ENCODE results near the gene KCNH1. TPM values are rescaled to one million over a fixed set of nuclear protein-coding genes. Genes with fewer than 3 reads are reported as not detected.

The KCNH1 gene
- total and polyA plus RNA-seq, 5 donors, result 0.02 TPM; not detected in 4

GRCh38 chr1:210750468-210750867, 383.5 kb downstream of the KCNH1 start:
- ATAC-seq (no peak), DNase-seq (no peak)
- H3K27ac ChIP-seq (ENCODE audit: low read length), result no peak overlapping the region
- H3K4me3 ChIP-seq (ENCODE audit: low read length), result no peak overlapping the region
- whole genome bisulfite sequencing, result 82% methylated on average over 1 of the region's 1 CpG
- intact Hi-C loops (cut with DNase I), result no loop called here
- H3K9me3 ChIP-seq (ENCODE audit: control insufficient read depth, low read length), result no peaks in the 10 kb centered on the region
- H3K27me3 ChIP-seq (ENCODE audit: control insufficient read depth, insufficient read depth), result no peaks in the 10 kb centered on the region
- no peaks in the 10 kb centered on the region for H3K4me1 ChIP-seq (ENCODE audit: control insufficient read depth, insufficient read depth, low read length)

- no peak for ATAC-seq
- H3K9me3 ChIP-seq (ENCODE audit: control insufficient read depth, low read length), result no peaks in the 10 kb centered on the region
- H3K4me3 ChIP-seq (ENCODE audit: low read length), result no peak overlapping the region
- H3K4me1 ChIP-seq (ENCODE audit: control insufficient read depth, insufficient read depth, low read length), result no peaks in the 10 kb centered on the region
- intact Hi-C loops (cut with DNase I), result no loop called here
- no peak overlapping the region for H3K27ac ChIP-seq (ENCODE audit: low read length)
- WGBS, result 72% methylated on average over 3 of the region's 3 CpGs
- no peaks in the 10 kb centered on the region for H3K27me3 ChIP-seq (ENCODE audit: control insufficient read depth, insufficient read depth)
- DNase-seq, result no peak
Observed at GRCh38 chr1:210748796-210749195, 385.2 kb downstream of the KCNH1 start.

GRCh38 chr1:210747890-210748289, 386.1 kb downstream of the KCNH1 start:
- intact Hi-C loops (cut with DNase I), result no loop called here
- no peak for DNase-seq
- no peak for ATAC-seq
- no peaks in the 10 kb centered on the region for H3K27me3 ChIP-seq (ENCODE audit: control insufficient read depth, insufficient read depth)
- H3K27ac ChIP-seq (ENCODE audit: low read length), result no peak overlapping the region
- 70% methylated on average over 6 of the region's 6 CpGs for WGBS
- H3K4me3 ChIP-seq (ENCODE audit: low read length), result no peak overlapping the region
- H3K9me3 ChIP-seq (ENCODE audit: control insufficient read depth, low read length), result no peaks in the 10 kb centered on the region
- H3K4me1 ChIP-seq (ENCODE audit: control insufficient read depth, insufficient read depth, low read length), result no peaks in the 10 kb centered on the region

- Histone ChIP-seq H3K27ac (ENCODE audit: low read length) (no peak overlapping the region), H3K9me3 (ENCODE audit: control insufficient read depth, low read length) (no peaks in the 10 kb centered on the region), H3K4me1 (ENCODE audit: control insufficient read depth, insufficient read depth, low read length) (no peaks in the 10 kb centered on the region), H3K27me3 (ENCODE audit: control insufficient read depth, insufficient read depth) (no peaks in the 10 kb centered on the region), H3K4me3 (ENCODE audit: low read length) (no peak overlapping the region)
- DNase-seq (no peak), ATAC-seq (no peak)
- intact Hi-C loops (cut with DNase I), result no loop called here
- 59% methylated on average over 3 of the region's 3 CpGs for WGBS
Observed at GRCh38 chr1:210747112-210747511, 386.8 kb downstream of the KCNH1 start.

- 63% methylated on average over 3 of the region's 3 CpGs for WGBS
- ATAC-seq, result no peak
Observed at GRCh38 chr1:210746024-210746731, 387.8 kb downstream of the KCNH1 start.

GRCh38 chr1:210743038-210743437, 390.9 kb downstream of the KCNH1 start:
- Histone ChIP-seq H3K27ac (ENCODE audit: low read length) (no peak overlapping the region), H3K27me3 (ENCODE audit: control insufficient read depth, insufficient read depth) (no peaks in the 10 kb centered on the region), H3K4me1 (ENCODE audit: control insufficient read depth, insufficient read depth, low read length) (no peaks in the 10 kb centered on the region), H3K9me3 (ENCODE audit: control insufficient read depth, low read length) (no peaks in the 10 kb centered on the region), H3K4me3 (ENCODE audit: low read length) (no peak overlapping the region)
- intact Hi-C loops (cut with DNase I), result no loop called here
- DNase-seq, result no peak
- no peak for ATAC-seq
- 62% methylated on average over 3 of the region's 3 CpGs for WGBS

More at GRCh38 chr1:210746024-210746731, 387.8 kb downstream of the KCNH1 start:
- H3K4me3 ChIP-seq (ENCODE audit: low read length), result no peak overlapping the region
- intact Hi-C loops (cut with DNase I), result no loop called here
- H3K9me3 ChIP-seq (ENCODE audit: control insufficient read depth, low read length), result no peaks in the 10 kb centered on the region
- no peak overlapping the region for H3K27ac ChIP-seq (ENCODE audit: low read length)
- H3K27me3 ChIP-seq (ENCODE audit: control insufficient read depth, insufficient read depth), result no peaks in the 10 kb centered on the region
- no peak for DNase-seq
- no peaks in the 10 kb centered on the region for H3K4me1 ChIP-seq (ENCODE audit: control insufficient read depth, insufficient read depth, low read length)

- Histone ChIP-seq H3K4me1 (ENCODE audit: control insufficient read depth, insufficient read depth, low read length) (no peaks in the 10 kb centered on the region), H3K27ac (ENCODE audit: low read length) (no peak overlapping the region), H3K4me3 (ENCODE audit: low read length) (no peak overlapping the region), H3K27me3 (ENCODE audit: control insufficient read depth, insufficient read depth) (no peaks in the 10 kb centered on the region), H3K9me3 (ENCODE audit: control insufficient read depth, low read length) (no peaks in the 10 kb centered on the region)
- 82% methylated on average over 5 of the region's 5 CpGs for WGBS
- intact Hi-C loops (cut with DNase I), result no loop called here
- DNase-seq (no peak), ATAC-seq (no peak)
Observed at GRCh38 chr1:210741564-210741963, 392.4 kb downstream of the KCNH1 start.

- H3K27ac ChIP-seq (ENCODE audit: low read length), result no peak overlapping the region
- DNase-seq, result no peak
- H3K4me1 ChIP-seq (ENCODE audit: control insufficient read depth, insufficient read depth, low read length), result no peaks in the 10 kb centered on the region
- no peak for ATAC-seq
- no peak overlapping the region for H3K4me3 ChIP-seq (ENCODE audit: low read length)
- no peaks in the 10 kb centered on the region for H3K9me3 ChIP-seq (ENCODE audit: control insufficient read depth, low read length)
- H3K27me3 ChIP-seq (ENCODE audit: control insufficient read depth, insufficient read depth), result peaks cover 3% of the 10 kb centered on the region
- WGBS, result 35% methylated on average over 1 of the region's 1 CpG
- intact Hi-C loops (cut with DNase I), result no loop called here
Observed at GRCh38 chr1:210739627-210740026, 394.3 kb downstream of the KCNH1 start.

- H3K4me3 ChIP-seq (ENCODE audit: low read length), result no peak overlapping the region
- intact Hi-C loops (cut with DNase I), result no loop called here
- no peak overlapping the region for H3K27ac ChIP-seq (ENCODE audit: low read length)
- no peaks in the 10 kb centered on the region for H3K9me3 ChIP-seq (ENCODE audit: control insufficient read depth, low read length)
- peaks cover 3% of the 10 kb centered on the region for H3K27me3 ChIP-seq (ENCODE audit: control insufficient read depth, insufficient read depth)
- no peaks in the 10 kb centered on the region for H3K4me1 ChIP-seq (ENCODE audit: control insufficient read depth, insufficient read depth, low read length)
- DNase-seq, result no peak
- ATAC-seq, result no peak
- 85% methylated on average over 5 of the region's 5 CpGs for WGBS
Observed at GRCh38 chr1:210738256-210738655, 395.7 kb downstream of the KCNH1 start.

GRCh38 chr1:210736713-210737112, 397.2 kb downstream of the KCNH1 start:
- ATAC-seq, result no peak
- H3K27ac ChIP-seq (ENCODE audit: low read length), result no peak overlapping the region
- 51% methylated on average over 3 of the region's 3 CpGs for WGBS
- no peaks in the 10 kb centered on the region for H3K4me1 ChIP-seq (ENCODE audit: control insufficient read depth, insufficient read depth, low read length)
- peaks cover 3% of the 10 kb centered on the region for H3K27me3 ChIP-seq (ENCODE audit: control insufficient read depth, insufficient read depth)
- intact Hi-C loops (cut with DNase I), result no loop called here
- DNase-seq, result no peak
- H3K4me3 ChIP-seq (ENCODE audit: low read length), result no peak overlapping the region
- no peaks in the 10 kb centered on the region for H3K9me3 ChIP-seq (ENCODE audit: control insufficient read depth, low read length)

GRCh38 chr1:210731597-210731996, 402.4 kb downstream of the KCNH1 start:
- ATAC-seq, result no peak
- Histone ChIP-seq H3K9me3 (ENCODE audit: control insufficient read depth, low read length) (no peaks in the 10 kb centered on the region), H3K4me1 (ENCODE audit: control insufficient read depth, insufficient read depth, low read length) (no peaks in the 10 kb centered on the region), H3K27ac (ENCODE audit: low read length) (no peak overlapping the region), H3K27me3 (ENCODE audit: control insufficient read depth, insufficient read depth) (peaks cover 3% of the 10 kb centered on the region), H3K4me3 (ENCODE audit: low read length) (no peak overlapping the region)
- intact Hi-C loops (cut with DNase I), result no loop called here
- DNase-seq, result no peak
- 89% methylated on average over 2 of the region's 2 CpGs for WGBS

GRCh38 chr1:210731193-210731592, 402.8 kb downstream of the KCNH1 start:
- Histone ChIP-seq H3K27ac (ENCODE audit: low read length) (no peak overlapping the region), H3K4me1 (ENCODE audit: control insufficient read depth, insufficient read depth, low read length) (no peaks in the 10 kb centered on the region), H3K9me3 (ENCODE audit: control insufficient read depth, low read length) (no peaks in the 10 kb centered on the region), H3K4me3 (ENCODE audit: low read length) (no peak overlapping the region), H3K27me3 (ENCODE audit: control insufficient read depth, insufficient read depth) (peaks cover 3% of the 10 kb centered on the region)
- DNase-seq, result no peak
- ATAC-seq, result no peak
- WGBS, result 90% methylated on average over 2 of the region's 2 CpGs
- intact Hi-C loops (cut with DNase I), result no loop called here

All from right cardiac atrium (tissue), 5 donors.